Pulmonary artery endothelial cell (primary cell): ENCODE results near the gene AKAP12. TPM values are rescaled to one million over a fixed set of nuclear protein-coding genes. Genes with fewer than 3 reads are reported as not detected.

Source experiments
- DNase-seq: peaks from one replicate; pipeline ENCODE4 v3.0.0-alpha.2; 2011; ENCODE audit warnings: low read depth, low spot score
- total RNA-seq: library from RNA; depleted of rRNA; stranded (reverse); fragments of >200 nt; gene quantifications from 2 replicates; pipeline ENCODE4 v1.2.3, GENCODE V29; 2014

Gene AKAP12
- 285 and 309 TPM in 2 replicates for total RNA-seq

- no peak for DNase-seq
Observed at GRCh38 chr6:151239603-151240035, at the start of gene AKAP12. TSS of gene AKAP12 (plus strand) at chr6:151239967. CDS start at chr6:151240563, 596 bp downstream.

GRCh38 chr6:151191527-151191926, 48.2 kb upstream of the AKAP12 start:
- no peak for DNase-seq

GRCh38 chr6:151196555-151196954, 43.2 kb upstream of the AKAP12 start:
- DNase-seq, result no peak

GRCh38 chr6:151197556-151197955, 42.2 kb upstream of the AKAP12 start:
- DNase-seq, result no peak

GRCh38 chr6:151199991-151200390, 39.8 kb upstream of the AKAP12 start:
- DNase-seq, result no peak

- no peak for DNase-seq
Observed at GRCh38 chr6:151205721-151206600, 33.8 kb upstream of the AKAP12 start.

- no peak for DNase-seq
Observed at GRCh38 chr6:151207674-151208073, 32.1 kb upstream of the AKAP12 start.

- DNase-seq, result no peak
Observed at GRCh38 chr6:151209071-151209831, 30.5 kb upstream of the AKAP12 start.

GRCh38 chr6:151211075-151211474, 28.7 kb upstream of the AKAP12 start:
- DNase-seq, result no peak

- DNase-seq, result no peak
Observed at GRCh38 chr6:151213352-151213751, 26.4 kb upstream of the AKAP12 start.

GRCh38 chr6:151215999-151216398, 23.8 kb upstream of the AKAP12 start:
- no peak for DNase-seq

GRCh38 chr6:151216804-151217203, 23.0 kb upstream of the AKAP12 start:
- no peak for DNase-seq

- DNase-seq, result no peak
Observed at GRCh38 chr6:151219192-151219591, 20.6 kb upstream of the AKAP12 start.

- no peak for DNase-seq
Observed at GRCh38 chr6:151224076-151224475, 15.7 kb upstream of the AKAP12 start.

GRCh38 chr6:151225919-151226318, 13.8 kb upstream of the AKAP12 start:
- DNase-seq, result no peak

GRCh38 chr6:151228788-151229400, 10.9 kb upstream of the AKAP12 start:
- no peak for DNase-seq

GRCh38 chr6:151229401-151230276, 10.1 kb upstream of the AKAP12 start:
- no peak for DNase-seq

GRCh38 chr6:151230277-151230577, 9.5 kb upstream of the AKAP12 start:
- DNase-seq, result no peak

- no peak for DNase-seq
Observed at GRCh38 chr6:151232899-151233298, 6.9 kb upstream of the AKAP12 start.

GRCh38 chr6:151233731-151234130, 6.0 kb upstream of the AKAP12 start:
- DNase-seq, result no peak
